Breast epithelium (tissue), 3 donors: ENCODE measurements around the gene DIP2B.

Source experiments
- CTCF ChIP-seq, 3 donors: fragments of 450-650 bp; IDR thresholded peaks; one replicate each; pipeline ENCODE4 v1.5.1; 2016 to 2017; ENCODE audit warnings: antibody characterized with exemption in 3 of 3, mild to moderate bottlenecking in 3 of 3, moderate library complexity in 3 of 3
- POLR2AphosphoS5 ChIP-seq, 3 donors: sonication (generic); formaldehyde crosslinking; IDR thresholded peaks; one replicate each; pipeline ENCODE4 v1.6.1; 2017; ENCODE audit warnings: antibody characterized with exemption in 3 of 3

GRCh38 chr12:50715174-50715573, 210.4 kb downstream of the DIP2B start:
- no peak for TF ChIP-seq POLR2AphosphoS5 (IDR thresholded peaks at IDR 0.05)
- TF ChIP-seq CTCF (IDR thresholded peaks at IDR 0.05), result no peak
